GM20000 (cell line): ENCODE results near the gene MON1B.
"Not testable (repeated sequence)": the region's sequence is repeated elsewhere in the genome, so short reads cannot be mapped to it uniquely, and the experiment has no call there.

Experiments used
- DNase-seq: peaks from one replicate; pipeline ENCODE4 v3.0.0; 2012; ENCODE audit warnings: low spot score
- CTCF ChIP-seq: IDR thresholded peaks from 2 replicates; pipeline ENCODE4 v1.5.1; 2012; ENCODE audit warnings: mild to moderate bottlenecking, control low read depth; ENCODE audit errors: extremely low read depth, missing control alignments

The MON1B gene

GRCh38 chr16:77231047-77231446, 40.1 kb downstream of the MON1B start:
- no peak for DNase-seq
- TF ChIP-seq CTCF, result no peak

- no peak for DNase-seq
- no peak for TF ChIP-seq CTCF
These were observed 43.0 kb downstream of the MON1B start for GRCh38 chr16:77233799-77234519.

DNA sequence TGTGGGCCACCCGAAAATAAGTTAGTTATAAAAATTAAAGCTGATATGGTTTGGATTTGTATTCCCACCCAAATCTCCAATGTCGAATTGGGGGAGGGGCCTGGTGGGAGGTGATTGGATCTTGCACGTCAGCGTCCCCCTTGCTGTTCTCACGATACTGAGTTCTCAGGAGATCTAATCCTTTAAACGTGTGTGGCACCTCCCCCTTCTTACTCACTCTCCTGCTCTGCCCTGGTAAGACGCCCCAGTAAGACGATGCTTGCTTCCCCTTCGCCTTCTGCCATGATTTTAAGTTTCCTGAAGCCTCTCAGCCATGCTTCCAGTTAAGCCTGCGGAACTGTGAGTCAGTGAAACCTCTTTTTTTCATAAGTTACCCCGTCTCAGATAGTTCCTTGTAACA, 43.6 kb downstream of the MON1B start:
- no peak for DNase-seq
- TF ChIP-seq CTCF, result no peak

DNA sequence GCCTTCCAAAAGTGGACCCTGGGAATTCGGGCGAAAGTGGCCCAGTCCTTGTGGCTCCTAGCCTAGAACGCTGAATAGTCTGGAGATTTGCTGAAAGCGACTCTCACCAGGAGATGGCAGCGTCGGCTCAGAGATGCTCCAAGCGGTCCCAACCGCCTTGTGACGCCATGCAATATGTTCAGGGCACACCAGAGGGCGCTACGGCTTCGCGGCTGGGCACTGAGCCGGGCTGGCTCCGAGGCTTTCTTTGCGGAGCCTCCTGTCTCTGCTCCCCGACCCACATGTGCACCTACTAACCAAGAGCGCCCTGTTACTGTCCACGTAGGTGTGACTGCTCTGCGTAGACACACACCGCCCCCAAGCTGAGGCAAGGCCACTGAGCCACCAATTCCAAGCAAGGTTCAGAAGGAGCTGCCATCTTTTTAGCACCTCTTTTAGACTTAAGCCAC, 45.1 kb downstream of the MON1B start:
- DNase-seq, result peak; percentile 81
- peak; percentile 100 for TF ChIP-seq CTCF

DNA sequence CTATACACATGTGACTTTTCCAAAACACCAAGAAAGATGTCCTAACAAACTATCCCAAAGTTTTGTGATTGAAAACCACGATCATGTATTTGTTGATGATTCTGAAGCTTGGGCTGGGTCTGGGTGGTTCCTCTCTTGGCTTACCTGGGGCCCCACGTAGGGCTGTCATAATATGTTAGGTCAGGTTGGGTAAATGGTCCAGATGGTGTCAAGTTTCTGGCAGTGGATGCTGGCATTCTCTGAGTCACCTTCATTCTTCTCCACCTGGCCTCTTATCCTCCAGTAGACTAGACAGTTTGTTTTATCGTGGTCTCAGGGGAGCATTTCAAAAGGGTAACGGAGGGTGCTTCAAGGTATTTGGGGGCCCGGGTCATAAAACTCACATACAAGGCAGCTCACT, 47.6 kb downstream of the MON1B start:
- DNase-seq, result no peak
- no peak for TF ChIP-seq CTCF

DNA sequence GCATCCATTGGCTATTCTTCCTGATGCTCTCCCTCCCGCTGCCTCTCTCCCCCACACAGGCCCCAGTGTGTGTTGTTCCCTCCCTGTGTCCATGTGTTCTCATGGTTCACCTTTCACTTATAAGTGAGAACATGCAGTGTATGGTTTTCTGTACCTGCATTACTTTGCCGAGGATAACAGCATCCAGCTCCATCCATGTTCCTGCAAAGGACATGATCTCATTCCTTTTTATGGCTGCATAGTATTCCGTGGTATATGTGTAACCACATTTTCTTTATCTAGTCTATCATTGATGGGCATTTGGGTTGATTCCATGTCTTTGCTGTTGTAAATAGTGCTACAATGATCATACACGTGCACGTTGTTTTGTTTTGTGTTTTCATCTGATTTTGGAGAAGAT, 51.5 kb downstream of the MON1B start:
- not testable (repeated sequence) for DNase-seq

DNA sequence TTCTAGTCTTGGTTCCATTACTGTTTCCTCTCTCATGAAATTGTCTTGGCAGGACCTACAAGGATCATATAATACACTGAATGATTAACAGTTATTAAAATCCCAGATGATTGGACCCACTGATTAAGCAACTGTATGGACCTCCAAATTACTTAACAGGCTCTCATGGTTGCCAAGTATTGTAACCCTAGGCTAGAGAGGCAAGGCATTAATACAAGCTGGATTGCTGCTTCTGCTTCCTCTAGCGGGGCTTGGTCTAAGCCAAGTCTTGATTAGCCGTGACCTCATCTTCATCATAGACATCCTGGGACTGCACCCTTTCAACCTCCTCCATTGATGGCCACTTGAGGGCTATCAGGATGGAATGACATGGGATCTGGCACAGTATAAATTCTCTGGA, 55.2 kb downstream of the MON1B start:
- no peak for TF ChIP-seq CTCF
- DNase-seq, result no peak

DNA sequence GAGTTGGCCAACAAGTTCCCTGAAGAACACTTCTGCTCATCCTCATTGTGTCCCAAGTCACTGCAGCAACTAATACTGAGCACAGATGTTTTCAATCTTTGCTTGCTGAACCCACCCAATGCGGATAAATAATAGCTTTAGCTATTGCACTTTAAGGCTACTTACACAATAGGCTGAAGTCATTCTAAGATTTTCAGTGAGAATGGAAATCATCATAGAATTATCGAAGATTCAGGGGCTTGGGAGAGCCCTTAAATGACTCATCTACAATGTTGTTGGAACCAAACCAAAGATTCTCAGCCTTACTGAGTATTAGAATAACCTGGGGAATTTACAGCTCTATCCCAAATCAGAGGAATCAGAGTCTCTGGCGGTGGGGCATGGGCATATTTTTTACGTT, 59.4 kb downstream of the MON1B start:
- DNase-seq, result no peak
- no peak for TF ChIP-seq CTCF
